Activated T-cell treated with anti-CD3 and anti-CD28 coated beads, Interleukin-2, amount 50 U/mL, for 4 hours (primary cell): ENCODE measurements around the gene CYSRT1. TPM values are rescaled to one million over a fixed set of nuclear protein-coding genes. Genes with fewer than 3 reads are reported as not detected.
A peak's percentile ranks its signal among the peaks of the same experiment; 100 is the strongest.

Experiments used
- ATAC-seq, 2 donors: fragments of 200-7000 bp; cut with Tn5 transposase; one replicate each; pipeline ENCODE4 v1.10.0; 2021
- DNase-seq: peaks from one replicate; pipeline ENCODE4 v3.0.0-alpha.2; 2020
- H3K27me3 Mint-ChIP-seq: one replicate; pipeline ENCODE4 v1.8.0; 2021; ENCODE audit warnings: low read depth, mixed read lengths
- H3K36me3 Mint-ChIP-seq: one replicate; pipeline ENCODE4 v1.8.0; 2022; ENCODE audit warnings: mixed read lengths; ENCODE audit not compliant: insufficient read depth
- H3K4me1 Mint-ChIP-seq: one replicate; pipeline ENCODE4 v1.8.0; 2021; ENCODE audit warnings: low read depth, mixed read lengths
- H3K4me3 Mint-ChIP-seq: one replicate; pipeline ENCODE4 v1.8.0; 2021; ENCODE audit warnings: mild to moderate bottlenecking, moderate library complexity, mixed read lengths
- H3K9me3 Mint-ChIP-seq: one replicate; pipeline ENCODE4 v1.8.0; 2021; ENCODE audit warnings: mixed read lengths
- total RNA-seq, 3 donors: library from RNA; stranded (reverse); gene quantifications; one replicate each; pipeline ENCODE4 v1.2.1, GENCODE V29; 2021

CYSRT1 gene
- total RNA-seq, 3 donors from 2014 or later, result 0.46 to 0.50 TPM; not detected in 1

GRCh38 chr9:137266162-137266527 is 41.2 kb downstream of the CYSRT1 start:
- Mint-ChIP-seq H3K4me1 (peaks cover 5% of the 10 kb centered on the region), H3K27me3 (no peaks in the 10 kb centered on the region), H3K36me3 (peaks cover 19% of the 10 kb centered on the region), H3K9me3 (no peaks in the 10 kb centered on the region), H3K4me3 (no peak overlapping the region)
- ATAC-seq, result no peak
- no peak for DNase-seq

DNA sequence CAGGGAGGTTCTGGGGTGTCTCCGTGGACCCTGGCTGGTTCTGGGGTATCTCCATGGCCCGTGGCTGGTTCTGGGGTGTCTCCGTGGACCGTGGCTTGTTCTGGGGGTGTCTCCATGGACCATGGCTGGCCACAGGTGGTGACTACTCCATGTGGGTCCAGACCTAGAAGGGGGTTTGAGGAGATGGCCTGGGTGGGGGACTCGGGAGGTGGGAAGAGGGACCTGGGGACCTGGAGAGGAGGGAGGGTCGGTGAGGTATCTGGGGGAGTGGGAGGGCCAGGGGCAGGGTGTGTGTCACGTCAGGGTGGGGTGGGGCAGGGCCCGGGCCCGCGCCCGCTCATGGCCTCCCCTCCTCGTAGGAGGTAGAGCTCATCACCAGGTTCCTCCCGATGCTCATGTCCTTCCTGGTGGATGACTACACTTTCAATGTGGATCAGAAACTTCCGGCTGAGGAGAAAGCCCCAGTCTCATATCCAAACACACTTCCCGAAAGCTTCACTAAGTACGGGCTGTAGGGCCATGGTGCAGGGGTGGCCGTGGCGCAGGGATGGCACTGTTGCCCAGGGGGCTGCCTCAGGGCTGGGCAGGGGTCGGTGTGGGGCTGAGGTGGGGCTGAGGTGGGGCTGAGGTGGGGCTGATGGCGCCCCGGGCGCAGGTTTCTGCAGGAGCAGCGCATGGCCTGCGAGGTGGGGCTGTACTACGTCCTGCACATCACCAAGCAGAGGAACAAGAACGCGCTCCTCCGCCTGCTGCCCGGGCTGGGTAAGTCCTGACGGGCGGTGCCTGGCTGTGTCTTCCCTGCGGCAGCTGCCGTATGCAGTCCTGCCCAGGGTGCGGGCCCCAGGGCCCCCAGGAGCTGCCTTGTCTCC is 41.8 kb downstream of the CYSRT1 start:
- no peaks in the 10 kb centered on the region for H3K9me3 Mint-ChIP-seq
- DNase-seq, result no peak
- H3K4me1 Mint-ChIP-seq, result peaks cover 8% of the 10 kb centered on the region
- no peak for ATAC-seq
- H3K4me3 Mint-ChIP-seq, result no peak overlapping the region
- no peaks in the 10 kb centered on the region for H3K27me3 Mint-ChIP-seq
- H3K36me3 Mint-ChIP-seq, result peaks cover 15% of the 10 kb centered on the region

- DNase-seq, result no peak
- H3K4me3 Mint-ChIP-seq, result no peak overlapping the region
- peaks cover 15% of the 10 kb centered on the region for H3K36me3 Mint-ChIP-seq
- H3K27me3 Mint-ChIP-seq, result no peaks in the 10 kb centered on the region
- no peak for ATAC-seq
- peaks cover 7% of the 10 kb centered on the region for H3K4me1 Mint-ChIP-seq
- H3K9me3 Mint-ChIP-seq, result no peaks in the 10 kb centered on the region
These were observed 43.0 kb downstream of the CYSRT1 start for GRCh38 chr9:137267933-137268355.

DNA sequence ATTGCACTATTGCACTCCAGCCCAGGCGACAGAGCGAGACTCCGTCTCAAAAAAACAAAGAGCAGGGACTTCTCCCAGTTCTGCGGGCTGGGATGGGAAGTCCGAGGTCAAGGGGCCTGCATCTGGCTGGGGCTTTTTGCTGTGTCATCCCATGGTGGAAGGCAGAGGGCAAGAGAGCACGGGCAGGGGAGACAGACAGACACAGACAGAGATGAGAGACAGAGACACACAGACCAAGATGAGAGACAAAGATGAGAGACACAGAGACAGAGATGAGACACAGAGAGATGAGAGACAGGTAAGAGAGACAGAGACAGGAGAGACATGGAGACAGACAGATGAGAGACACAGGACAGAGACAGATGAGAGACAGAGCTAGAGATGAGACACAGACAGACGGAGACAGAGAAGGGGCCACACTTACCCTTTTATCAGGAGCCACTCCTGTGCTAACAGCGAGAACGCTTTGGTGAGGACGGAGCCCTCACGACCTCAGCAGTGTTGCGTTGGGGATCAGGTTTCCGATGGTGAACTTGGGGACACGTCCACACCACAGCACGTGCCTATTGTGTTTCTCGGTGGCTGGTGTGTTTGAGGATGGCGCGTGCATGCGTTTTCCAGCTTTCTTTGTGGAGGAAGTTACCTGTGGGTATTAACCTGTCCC is 43.7 kb downstream of the CYSRT1 start:
- DNase-seq, result no peak
- Mint-ChIP-seq H3K9me3 (no peaks in the 10 kb centered on the region), H3K4me1 (peaks cover 7% of the 10 kb centered on the region), H3K4me3 (no peak overlapping the region), H3K36me3 (peaks cover 18% of the 10 kb centered on the region), H3K27me3 (no peaks in the 10 kb centered on the region)
- ATAC-seq, result no peak

- DNase-seq (no peak), ATAC-seq (no peak)
- Mint-ChIP-seq H3K27me3 (no peaks in the 10 kb centered on the region), H3K4me3 (no peak overlapping the region), H3K4me1 (peaks cover 7% of the 10 kb centered on the region), H3K9me3 (no peaks in the 10 kb centered on the region), H3K36me3 (peaks cover 18% of the 10 kb centered on the region)
These were observed 44.3 kb downstream of the CYSRT1 start for GRCh38 chr9:137269231-137269772.

DNA sequence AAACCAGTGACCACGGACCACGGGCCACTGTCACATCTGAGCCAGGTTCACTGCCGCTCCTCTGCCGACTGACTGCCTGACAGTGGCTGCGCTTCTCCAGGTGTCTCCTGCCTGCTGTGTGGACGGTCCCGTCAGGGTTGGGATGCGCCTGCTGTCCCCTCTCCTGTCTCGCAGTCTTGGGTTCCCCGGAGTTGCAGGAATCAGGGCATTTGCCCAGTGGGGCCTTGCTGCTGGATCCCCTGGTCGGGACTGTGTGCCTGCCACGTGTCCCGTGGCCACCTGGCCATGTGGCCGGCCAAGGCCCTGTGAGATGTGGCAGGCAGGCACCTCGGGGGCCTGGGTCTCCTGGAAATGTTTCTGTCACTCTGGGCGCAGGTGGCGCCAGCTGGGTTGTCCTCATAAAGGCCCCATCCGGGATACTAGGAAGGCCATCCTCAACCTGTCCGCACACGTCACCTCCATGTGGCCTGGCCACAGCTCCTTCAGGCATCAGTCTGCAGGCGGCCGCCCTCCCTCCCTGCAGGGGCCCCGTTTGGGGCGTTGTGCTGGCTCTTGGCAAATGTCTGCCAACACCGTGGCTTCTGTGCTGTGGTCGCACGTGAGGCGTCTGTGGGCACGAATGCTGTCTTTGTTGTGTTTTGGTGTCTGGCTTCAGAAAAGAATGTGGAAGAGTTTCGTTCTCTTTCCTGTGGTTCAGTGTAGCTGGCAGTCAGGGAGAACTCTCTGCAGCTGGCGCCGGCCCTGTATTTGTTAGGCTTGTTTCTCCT is 46.1 kb downstream of the CYSRT1 start:
- ATAC-seq (peak; percentile 18 to 61), DNase-seq (no peak)
- Mint-ChIP-seq H3K36me3 (peaks cover 17% of the 10 kb centered on the region), H3K4me1 (peaks cover 13% of the 10 kb centered on the region), H3K9me3 (no peaks in the 10 kb centered on the region), H3K4me3 (no peak overlapping the region), H3K27me3 (no peaks in the 10 kb centered on the region)

DNA sequence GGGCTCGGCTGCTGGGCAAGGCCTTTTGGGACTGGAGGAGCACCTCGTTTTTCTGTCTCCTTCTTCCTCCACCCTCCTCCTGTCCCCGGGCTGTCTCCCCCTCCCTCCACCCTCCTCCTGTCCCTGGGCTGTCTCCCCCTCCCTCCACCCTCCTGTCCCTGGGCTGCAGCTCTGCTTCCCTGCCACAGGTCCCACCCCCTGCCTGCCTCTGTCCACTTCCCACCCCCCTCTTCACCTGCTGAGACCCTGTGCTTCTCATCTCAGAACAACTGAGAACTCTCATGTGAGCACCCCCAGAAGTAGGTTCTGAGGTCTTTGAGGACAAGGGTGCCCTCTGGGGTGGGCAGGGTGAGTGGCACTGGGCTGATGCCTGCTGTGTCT is 46.7 kb downstream of the CYSRT1 start:
- no peak overlapping the region for H3K4me3 Mint-ChIP-seq
- DNase-seq, result no peak
- peaks cover 16% of the 10 kb centered on the region for H3K4me1 Mint-ChIP-seq
- peak in 1 of 2 donors; percentile 7 for ATAC-seq
- H3K36me3 Mint-ChIP-seq, result peaks cover 17% of the 10 kb centered on the region
- no peaks in the 10 kb centered on the region for H3K9me3 Mint-ChIP-seq
- no peaks in the 10 kb centered on the region for H3K27me3 Mint-ChIP-seq

GRCh38 chr9:137272241-137273094 is 47.5 kb downstream of the CYSRT1 start:
- H3K27me3 Mint-ChIP-seq, result no peaks in the 10 kb centered on the region
- H3K36me3 Mint-ChIP-seq, result peaks cover 17% of the 10 kb centered on the region
- DNase-seq (no peak), ATAC-seq (no peak)
- no peaks in the 10 kb centered on the region for H3K9me3 Mint-ChIP-seq
- H3K4me3 Mint-ChIP-seq, result no peak overlapping the region
- H3K4me1 Mint-ChIP-seq, result peaks cover 17% of the 10 kb centered on the region

- H3K4me1 Mint-ChIP-seq, result peaks cover 19% of the 10 kb centered on the region
- no peak for ATAC-seq
- no peaks in the 10 kb centered on the region for H3K27me3 Mint-ChIP-seq
- no peak overlapping the region for H3K4me3 Mint-ChIP-seq
- peaks cover 17% of the 10 kb centered on the region for H3K36me3 Mint-ChIP-seq
- no peak for DNase-seq
- no peaks in the 10 kb centered on the region for H3K9me3 Mint-ChIP-seq
These were observed 48.1 kb downstream of the CYSRT1 start for GRCh38 chr9:137273095-137273490.

DNA sequence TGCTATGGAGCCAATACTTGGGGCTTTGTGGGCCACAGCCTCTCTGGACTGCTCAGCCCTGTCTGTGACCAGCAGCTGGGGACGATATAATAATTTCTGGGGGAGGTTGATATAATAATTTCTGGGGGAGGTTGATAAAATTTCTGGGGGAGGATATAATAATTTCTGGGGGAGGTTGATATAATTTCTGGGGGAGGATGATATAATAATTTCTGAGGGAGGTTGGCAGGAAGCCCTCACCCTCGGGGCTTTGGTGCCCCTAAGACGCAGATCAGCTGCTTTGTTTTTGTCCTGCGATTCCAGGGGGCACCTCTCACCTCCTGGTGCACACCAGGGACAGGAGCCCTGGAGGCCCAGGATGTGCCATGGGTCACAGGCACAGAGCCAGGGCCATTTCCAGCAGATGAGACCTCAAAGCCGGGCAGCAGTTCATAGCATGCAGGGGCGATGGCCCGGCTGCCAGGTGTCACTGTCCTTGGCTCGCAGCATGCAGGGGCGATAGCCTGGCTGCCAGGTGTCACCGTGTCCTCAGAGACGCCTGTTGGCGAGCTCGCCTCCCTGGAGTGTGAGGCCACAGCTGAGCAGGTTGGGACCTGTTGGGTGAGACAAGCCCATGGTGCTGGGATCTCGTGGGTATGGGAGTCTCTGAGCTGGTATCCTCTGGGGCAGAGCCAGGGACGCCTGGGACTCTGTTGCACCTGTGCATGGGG is 48.8 kb downstream of the CYSRT1 start:
- no peak overlapping the region for H3K4me3 Mint-ChIP-seq
- H3K4me1 Mint-ChIP-seq, result peaks cover 19% of the 10 kb centered on the region
- no peaks in the 10 kb centered on the region for H3K9me3 Mint-ChIP-seq
- DNase-seq, result no peak
- H3K36me3 Mint-ChIP-seq, result peaks cover 14% of the 10 kb centered on the region
- H3K27me3 Mint-ChIP-seq, result no peaks in the 10 kb centered on the region
- no peak for ATAC-seq

- no peak for DNase-seq
- H3K36me3 Mint-ChIP-seq, result peaks cover 3% of the 10 kb centered on the region
- peak overlapping the region; percentile 29 for H3K4me3 Mint-ChIP-seq
- no peak for ATAC-seq
- H3K4me1 Mint-ChIP-seq, result peaks cover 19% of the 10 kb centered on the region
- H3K27me3 Mint-ChIP-seq, result no peaks in the 10 kb centered on the region
- H3K9me3 Mint-ChIP-seq, result no peaks in the 10 kb centered on the region
These were observed 50.2 kb downstream of the CYSRT1 start for GRCh38 chr9:137275203-137275587.
